Measurements from ENCODE around the gene MEMO1.
"Not testable (repeated sequence)": the region's sequence is repeated elsewhere in the genome, so short reads cannot be mapped to it uniquely, and the experiment has no call there.

The MEMO1 gene

DNA sequence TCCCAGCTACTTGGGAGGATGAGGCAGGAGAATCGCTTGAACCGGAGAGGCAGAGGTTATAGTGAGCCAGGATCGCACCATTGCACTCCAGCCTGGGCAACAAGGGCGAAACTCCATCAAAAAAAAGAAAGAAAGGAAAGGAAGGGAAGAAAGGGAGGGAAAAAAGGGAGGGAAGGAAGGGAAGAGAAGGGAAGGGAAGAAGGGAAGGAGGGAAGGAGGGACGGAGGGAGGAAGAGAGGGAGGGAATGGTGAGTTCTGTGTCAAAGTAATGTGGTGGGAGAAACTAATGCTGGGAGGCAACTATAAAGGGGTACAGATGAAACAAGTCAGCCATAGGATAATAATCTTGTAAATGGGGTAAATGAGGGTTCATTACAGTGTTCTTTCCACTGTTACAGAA, 45.7 kb downstream of the MEMO1 start:
- intact Hi-C loops (cut with DNase I) = no loop called here
- DNase-seq = no peak

GRCh38 chr2:31962757-31963361, 47.9 kb downstream of the MEMO1 start:
- intact Hi-C loops (cut with DNase I) = no loop called here

DNA sequence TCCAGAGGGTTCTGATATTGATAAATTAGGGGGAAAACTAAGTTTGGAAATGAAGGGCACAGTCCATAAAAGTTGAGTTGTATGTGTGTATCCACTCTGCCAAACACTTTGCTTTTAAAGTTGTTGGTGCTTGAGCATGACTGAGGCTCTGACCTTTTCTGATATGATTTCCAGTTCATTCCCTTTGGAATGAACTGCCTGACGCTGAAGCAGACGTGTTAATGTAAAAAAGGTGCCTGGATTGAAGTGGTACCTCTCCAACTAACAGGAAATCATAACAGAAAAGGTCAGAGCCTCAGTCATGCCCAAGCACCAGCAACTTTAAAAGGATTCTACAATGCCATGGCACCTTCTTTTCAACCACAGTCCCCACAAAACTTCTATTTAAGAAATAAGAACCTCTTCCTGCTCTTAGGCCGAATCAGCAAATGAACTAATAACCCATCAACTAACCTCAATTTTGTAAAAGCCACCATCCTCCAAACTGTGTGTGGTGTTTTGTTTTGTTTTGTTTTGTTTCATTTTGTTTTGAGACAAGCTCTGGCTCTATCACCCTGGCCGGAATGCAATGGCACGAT, 52.6 kb downstream of the MEMO1 start:
- intact Hi-C loops (cut with DNase I) = no loop called here
- no peak for DNase-seq

More at GRCh38 chr2:31962757-31963361, 47.9 kb downstream of the MEMO1 start:
- DNase-seq = no peak

- no peak for DNase-seq
- intact Hi-C loops (cut with DNase I) = no loop called here
Observed at GRCh38 chr2:31957354-31958139, 53.3 kb downstream of the MEMO1 start.

DNA sequence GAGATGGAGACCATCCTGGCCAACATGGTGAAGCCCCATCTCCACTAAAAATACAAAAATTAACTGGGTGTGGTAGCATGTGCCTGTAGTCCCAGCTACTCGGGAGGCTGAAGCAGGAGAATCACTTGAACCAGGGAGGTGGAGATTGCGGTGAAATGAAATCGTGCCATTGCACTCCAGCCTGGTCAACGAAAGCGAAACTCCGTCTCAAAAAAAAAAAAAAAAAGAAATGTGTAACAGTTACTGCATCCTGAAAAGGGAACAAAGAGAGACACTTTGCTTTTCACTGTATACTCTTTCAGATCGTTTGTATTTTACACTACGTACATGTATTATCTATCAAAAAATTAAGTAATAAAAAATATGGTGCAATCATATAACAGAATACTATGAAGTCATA, 53.9 kb downstream of the MEMO1 start:
- intact Hi-C loops (cut with DNase I); DNase-seq: not testable (repeated sequence)

- intact Hi-C loops (cut with DNase I) = no loop called here
- no peak for DNase-seq
Observed at GRCh38 chr2:31956312-31956711, 54.5 kb downstream of the MEMO1 start.

GRCh38 chr2:31953095-31953494, 57.7 kb downstream of the MEMO1 start:
- intact Hi-C loops (cut with DNase I); DNase-seq: not testable (repeated sequence)

DNA sequence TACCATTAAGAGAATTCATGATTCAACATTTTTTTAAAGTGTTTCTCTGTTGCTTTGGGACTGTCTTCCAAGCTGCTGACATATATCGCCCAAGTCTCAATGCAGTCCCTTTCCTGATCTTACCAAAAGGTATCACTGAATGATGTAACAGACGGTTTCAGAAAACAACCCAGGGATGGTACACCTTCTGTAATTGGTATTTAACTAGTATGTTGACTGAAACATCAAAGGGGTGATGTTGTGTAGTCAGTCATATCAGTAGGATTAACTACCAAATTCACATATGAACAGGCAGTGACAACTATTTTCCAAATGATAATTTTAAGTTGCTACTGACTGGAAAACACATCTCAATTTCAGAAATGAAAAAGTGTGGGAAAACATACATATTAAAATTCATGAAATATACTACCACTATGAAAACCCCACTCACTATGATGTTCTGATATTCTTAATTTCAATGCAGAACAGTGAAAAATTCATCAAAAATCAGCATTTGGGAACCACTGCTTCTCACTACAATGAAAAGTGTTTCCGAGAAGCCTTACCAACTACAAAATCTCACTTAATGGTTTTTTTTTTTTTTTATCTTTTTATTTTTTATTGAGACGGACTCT, 59.8 kb downstream of the MEMO1 start:
- DNase-seq = no peak
- intact Hi-C loops (cut with DNase I) = no loop called here

GRCh38 chr2:31947871-31948270, 62.9 kb downstream of the MEMO1 start:
- no peak for DNase-seq
- intact Hi-C loops (cut with DNase I) = no loop called here

- no peak for DNase-seq
- intact Hi-C loops (cut with DNase I) = no loop called here
Observed at GRCh38 chr2:31946838-31947237, 64.0 kb downstream of the MEMO1 start.

DNA sequence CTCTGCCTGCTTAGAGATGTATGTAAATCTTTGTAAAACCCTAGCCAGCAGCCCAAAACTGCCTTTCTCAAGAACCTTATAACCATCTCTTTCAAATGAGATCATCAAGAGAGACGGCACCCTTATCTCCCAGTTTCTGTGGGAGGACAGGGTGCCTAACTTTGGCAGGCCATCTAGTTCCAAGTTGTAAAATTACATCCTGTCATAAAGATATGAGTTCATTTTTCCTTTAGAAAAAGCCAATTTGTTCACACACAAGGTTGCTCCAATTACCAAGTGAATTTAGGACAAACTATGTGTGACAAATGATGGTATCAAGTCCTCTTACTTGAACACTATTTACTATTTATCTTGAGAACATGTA, 65.3 kb downstream of the MEMO1 start:
- intact Hi-C loops (cut with DNase I) = no loop called here
- DNase-seq = no peak

- intact Hi-C loops (cut with DNase I) = no loop called here
- no peak for DNase-seq
Observed at GRCh38 chr2:31944828-31945571, 65.8 kb downstream of the MEMO1 start.

GRCh38 chr2:31943636-31944225, 67.1 kb downstream of the MEMO1 start:
- intact Hi-C loops (cut with DNase I) = no loop called here
- DNase-seq = no peak

- intact Hi-C loops (cut with DNase I) = no loop called here
- DNase-seq = no peak
Observed at GRCh38 chr2:31940920-31941319, 69.9 kb downstream of the MEMO1 start.

DNA sequence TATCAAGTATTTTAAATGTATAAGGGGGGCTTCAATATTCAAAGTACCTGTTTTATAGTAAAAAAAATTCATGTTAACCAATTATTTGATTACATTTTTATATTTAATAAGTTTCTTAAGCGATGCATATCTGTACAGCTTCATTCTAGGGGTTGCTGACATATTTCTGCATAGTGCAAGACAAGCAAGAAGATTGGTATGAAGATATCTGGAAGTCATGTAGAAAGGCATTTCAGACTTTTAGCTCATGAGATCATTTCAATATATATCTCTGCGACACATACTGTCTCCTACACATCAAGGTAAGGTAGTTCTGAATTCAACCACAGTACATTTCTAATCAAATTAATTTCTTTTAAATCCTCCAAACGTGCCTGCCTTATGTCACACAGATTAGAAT, 73.1 kb downstream of the MEMO1 start:
- intact Hi-C loops (cut with DNase I) = no loop called here
- DNase-seq = no peak

DNA sequence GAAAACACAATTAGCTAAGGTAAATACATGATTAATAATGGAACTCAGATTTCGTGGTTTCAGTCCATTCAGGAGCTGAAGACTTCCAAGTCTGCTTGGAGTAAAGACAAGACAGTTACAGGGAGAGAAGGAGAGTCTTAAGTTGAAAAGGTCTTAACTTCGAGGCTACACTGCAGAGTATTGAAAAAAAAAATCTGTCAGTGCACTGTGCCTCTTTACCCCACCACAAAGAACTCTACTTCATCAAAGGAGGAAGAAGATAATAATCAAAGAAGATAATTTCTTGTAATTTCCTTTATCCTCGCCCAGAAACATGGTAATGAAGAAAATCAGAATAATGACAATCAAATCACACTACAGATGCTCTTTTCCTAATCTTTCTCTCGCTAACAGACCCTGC, 75.4 kb downstream of the MEMO1 start:
- intact Hi-C loops (cut with DNase I) = no loop called here

GRCh38 chr2:31933066-31933465, 77.7 kb downstream of the MEMO1 start:
- no peak for DNase-seq
- intact Hi-C loops (cut with DNase I) = no loop called here

More for the DNA sequence above, 75.4 kb downstream of the MEMO1 start:
- no peak for DNase-seq

DNA sequence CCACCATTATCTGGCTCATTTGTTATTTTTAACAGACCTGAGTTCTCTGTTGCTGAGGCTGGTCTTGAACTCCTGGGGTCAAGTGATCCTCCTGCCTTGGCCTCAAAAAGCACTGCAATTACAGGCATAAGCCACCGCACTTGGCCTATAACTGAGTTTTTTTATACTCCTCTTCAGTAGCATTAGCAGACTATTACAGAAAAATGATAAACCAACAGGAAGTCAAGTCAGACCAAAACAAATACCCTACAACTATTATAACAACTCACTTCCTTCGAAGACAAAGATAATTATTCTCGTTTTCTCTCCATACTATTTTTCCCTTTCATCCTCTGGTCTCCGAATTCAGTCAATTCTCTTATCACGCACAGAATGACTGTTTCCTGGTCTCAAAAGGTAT, 78.2 kb downstream of the MEMO1 start:
- intact Hi-C loops (cut with DNase I) = no loop called here
- DNase-seq = no peak

GRCh38 chr2:31931916-31932315, 78.9 kb downstream of the MEMO1 start:
- DNase-seq = no peak
- intact Hi-C loops (cut with DNase I) = no loop called here

GRCh38 chr2:31925517-31925916, 85.3 kb downstream of the MEMO1 start:
- no peak for DNase-seq
- intact Hi-C loops (cut with DNase I) = no loop called here

Measured in posterior cingulate gyrus (tissue), 11 donors.